ENCODE data around the gene DLGAP1. TPM values are rescaled to one million over a fixed set of nuclear protein-coding genes. Genes with fewer than 3 reads are reported as not detected.

The DLGAP1 gene
- total and polyA plus RNA-seq, 2 of the 13 experiments (the other 11 are each of a cell fraction or from before 2014, with no cell fraction given), result 0.01 TPM; not detected in 1

DNA sequence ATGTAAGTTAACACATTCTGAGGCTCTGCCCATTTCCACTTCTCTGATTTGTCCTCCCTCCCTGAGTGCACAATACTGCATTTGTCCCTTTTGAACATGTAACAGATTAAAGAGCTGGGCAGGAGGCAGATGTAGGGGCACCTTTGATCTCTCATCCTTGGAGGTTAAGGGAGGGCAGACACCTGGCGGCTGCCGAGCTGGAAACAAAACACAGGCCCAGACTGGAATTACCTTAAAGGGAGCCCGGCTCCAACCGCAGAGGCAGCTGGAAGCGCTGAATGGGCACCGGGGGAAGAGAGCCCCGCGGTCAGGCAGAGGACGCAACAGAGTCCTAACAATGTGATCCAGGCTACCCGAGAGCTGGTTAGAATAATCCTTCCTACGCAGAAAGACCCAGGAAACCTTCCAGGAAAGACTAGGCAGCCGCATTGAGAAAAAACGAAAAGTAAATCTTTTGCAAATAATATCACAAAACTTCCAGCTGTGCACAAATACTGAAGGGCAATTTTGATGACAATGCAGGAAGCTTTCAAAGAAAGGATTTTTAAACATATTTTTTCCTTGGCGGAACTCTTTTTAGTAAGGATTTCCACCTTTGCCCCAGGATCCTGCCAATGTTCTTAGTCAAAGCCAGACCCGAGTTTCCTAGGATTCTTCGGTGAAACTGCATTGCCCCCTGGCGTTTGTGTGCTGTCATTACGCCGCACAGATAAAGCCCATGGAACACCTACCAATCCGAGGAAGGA is 789.2 kb downstream of the DLGAP1 start (continued):
- TF ChIP-seq ZBTB44 (CRISPR knock-in tag; IDR thresholded peaks at IDR 0.05) (no peak), FIP1L1 (IDR thresholded peaks at IDR 0.05; ENCODE audit: borderline replicate concordance, insufficient read depth, low read depth, low read length) (0 out of 2 replicates have a peak, but pooled peaks have one; percentile 60), NONO (IDR thresholded peaks at IDR 0.05) (no peak), NONO (CRISPR knock-in tag; conservative IDR thresholded peaks at IDR 0.05) (0 out of 2 replicates have a peak, but pooled peaks have one; percentile 21), RFX5 (IDR thresholded peaks at IDR 0.05; ENCODE audit: low read depth, low read length) (no peak), RAD21 (CRISPR knock-in tag; IDR thresholded peaks at IDR 0.05) (peak; percentile 86), HMGXB4 (CRISPR knock-in tag; IDR thresholded peaks at IDR 0.05; ENCODE audit: borderline replicate concordance in 1 of 2, low read depth in 1 of 2) (peak; percentile 42 to 64; a peak in 1 of 4 replicates), NFKB2 (CRISPR knock-in tag; IDR thresholded peaks at IDR 0.05; ENCODE audit: borderline replicate concordance) (peak; percentile 70; the same call in 1 of the 2 replicates), ZFX (CRISPR knock-in tag; IDR thresholded peaks at IDR 0.05; ENCODE audit: low read depth) (peak; percentile 63; the same call in 1 of the 2 replicates), SALL1 (CRISPR knock-in tag; IDR thresholded peaks at IDR 0.05) (peak; percentile 91), FOXP1 (IDR thresholded peaks at IDR 0.05) (no peak), FOXP1 (CRISPR knock-in tag; IDR thresholded peaks at IDR 0.05) (peak; percentile 70; the same call in 1 of the 2 replicates), ZNF138 (CRISPR knock-in tag; IDR thresholded peaks at IDR 0.05; ENCODE audit: low read depth) (no peak), CREB1 (IDR thresholded peaks at IDR 0.05) (no peak), CREB1 (CRISPR knock-in tag; IDR thresholded peaks at IDR 0.05) (peak; percentile 65; the same call in 1 of the 2 replicates), ZBTB46 (CRISPR knock-in tag; IDR thresholded peaks at IDR 0.05; ENCODE audit: borderline replicate concordance) (no peak), PHF21A (CRISPR knock-in tag; IDR thresholded peaks at IDR 0.05) (peak; percentile 83), ZNF34 (CRISPR knock-in tag; IDR thresholded peaks at IDR 0.05; ENCODE audit: borderline replicate concordance) (no peak), KMT2B (CRISPR knock-in tag; IDR thresholded peaks at IDR 0.05) (0 out of 2 replicates have a peak, but pooled peaks have one; percentile 35), SMARCC2 (IDR thresholded peaks at IDR 0.05) (no peak)
- TF ChIP-seq, protein P1, sequence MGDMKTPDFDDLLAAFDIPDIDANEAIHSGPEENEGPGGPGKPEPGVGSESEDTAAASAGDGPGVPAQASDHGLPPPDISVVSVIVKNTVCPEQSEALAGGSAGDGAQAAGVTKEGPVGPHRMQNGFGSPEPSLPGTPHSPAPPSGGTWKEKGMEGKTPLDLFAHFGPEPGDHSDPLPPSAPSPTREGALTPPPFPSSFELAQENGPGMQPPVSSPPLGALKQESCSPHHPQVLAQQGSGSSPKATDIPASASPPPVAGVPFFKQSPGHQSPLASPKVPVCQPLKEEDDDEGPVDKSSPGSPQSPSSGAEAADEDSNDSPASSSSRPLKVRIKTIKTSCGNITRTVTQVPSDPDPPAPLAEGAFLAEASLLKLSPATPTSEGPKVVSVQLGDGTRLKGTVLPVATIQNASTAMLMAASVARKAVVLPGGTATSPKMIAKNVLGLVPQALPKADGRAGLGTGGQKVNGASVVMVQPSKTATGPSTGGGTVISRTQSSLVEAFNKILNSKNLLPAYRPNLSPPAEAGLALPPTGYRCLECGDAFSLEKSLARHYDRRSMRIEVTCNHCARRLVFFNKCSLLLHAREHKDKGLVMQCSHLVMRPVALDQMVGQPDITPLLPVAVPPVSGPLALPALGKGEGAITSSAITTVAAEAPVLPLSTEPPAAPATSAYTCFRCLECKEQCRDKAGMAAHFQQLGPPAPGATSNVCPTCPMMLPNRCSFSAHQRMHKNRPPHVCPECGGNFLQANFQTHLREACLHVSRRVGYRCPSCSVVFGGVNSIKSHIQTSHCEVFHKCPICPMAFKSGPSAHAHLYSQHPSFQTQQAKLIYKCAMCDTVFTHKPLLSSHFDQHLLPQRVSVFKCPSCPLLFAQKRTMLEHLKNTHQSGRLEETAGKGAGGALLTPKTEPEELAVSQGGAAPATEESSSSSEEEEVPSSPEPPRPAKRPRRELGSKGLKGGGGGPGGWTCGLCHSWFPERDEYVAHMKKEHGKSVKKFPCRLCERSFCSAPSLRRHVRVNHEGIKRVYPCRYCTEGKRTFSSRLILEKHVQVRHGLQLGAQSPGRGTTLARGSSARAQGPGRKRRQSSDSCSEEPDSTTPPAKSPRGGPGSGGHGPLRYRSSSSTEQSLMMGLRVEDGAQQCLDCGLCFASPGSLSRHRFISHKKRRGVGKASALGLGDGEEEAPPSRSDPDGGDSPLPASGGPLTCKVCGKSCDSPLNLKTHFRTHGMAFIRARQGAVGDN (CRISPR knock-in tag; IDR thresholded peaks at IDR 0.05), result peak; percentile 79

All from HepG2 (cell line).